Neuronal stem cell (in vitro differentiated cells): ENCODE data around the gene THY1.

ENCODE experiments used
- DNase-seq: peaks from one replicate; pipeline ENCODE4 v3.0.0-alpha.2; 2013; ENCODE audit warnings: low spot score
- H2AFZ ChIP-seq: one replicate; pipeline ENCODE4 v1.6.1; 2013; ENCODE audit warnings: mild to moderate bottlenecking, low read length, inconsistent platforms
- H2AK5ac ChIP-seq: 2 replicates; pipeline ENCODE4 v1.6.1; 2013; ENCODE audit warnings: low read depth, mild to moderate bottlenecking, inconsistent platforms, low read length, moderate library complexity, mixed read lengths
- H2BK120ac ChIP-seq: 2 replicates; pipeline ENCODE4 v1.6.1; 2013; ENCODE audit warnings: low read depth, mild to moderate bottlenecking, inconsistent platforms, low read length, moderate library complexity, mixed read lengths
- H2BK12ac ChIP-seq: one replicate; pipeline ENCODE4 v1.6.1; 2013; ENCODE audit warnings: low read length, inconsistent platforms
- H2BK15ac ChIP-seq: 2 replicates; pipeline ENCODE4 v1.6.1; 2013; ENCODE audit warnings: mild to moderate bottlenecking, low read length, inconsistent platforms, mixed read lengths
- H2BK5ac ChIP-seq: one replicate; pipeline ENCODE4 v1.6.1; 2013; ENCODE audit warnings: inconsistent platforms, mild to moderate bottlenecking, low read length, moderate library complexity
- H3K14ac ChIP-seq: one replicate; pipeline ENCODE4 v1.6.1; 2013; ENCODE audit warnings: low read length, inconsistent platforms
- H3K18ac ChIP-seq: 2 replicates; pipeline ENCODE4 v1.6.1; 2013; ENCODE audit warnings: low read length, inconsistent platforms
- H3K23ac ChIP-seq: 2 replicates; pipeline ENCODE4 v1.6.1; 2013; ENCODE audit warnings: low read depth, mild to moderate bottlenecking, mixed read lengths, low read length, inconsistent platforms; ENCODE audit not compliant: poor library complexity
- H3K27ac ChIP-seq: replicated peaks from 3 replicates; pipeline ENCODE4 v1.5.1; 2013; ENCODE audit warnings: low read length, inconsistent platforms
- H3K27me3 ChIP-seq, 3 experiments: 2 replicates each; pipeline ENCODE4 v1.6.1; 2013; ENCODE audit warnings: low read length in 3 of 3, mild to moderate bottlenecking in 2 of 3, inconsistent platforms in 1 of 3, low read depth in 1 of 3, mixed read lengths in 1 of 3, moderate library complexity in 1 of 3; ENCODE audit not compliant: control insufficient read depth in 3 of 3, insufficient read depth in 3 of 3
- H3K36me3 ChIP-seq, 2 donors: replicated peaks in 1 of 2; 2 replicates each; pipeline ENCODE4 v1.6.1; 2013; ENCODE audit warnings: low read length in 2 of 2; ENCODE audit not compliant: control insufficient read depth in 2 of 2, insufficient read depth in 2 of 2
- H3K4ac ChIP-seq: 2 replicates; pipeline ENCODE4 v1.6.1; 2013; ENCODE audit warnings: inconsistent platforms, mild to moderate bottlenecking, low read length, moderate library complexity
- H3K4me1 ChIP-seq, 2 donors: 1 replicate in 1 of 2; 2 replicates in 1 of 2; pipeline ENCODE4 v1.6.1; 2013; ENCODE audit warnings: low read length in 2 of 2, low read depth in 1 of 2; ENCODE audit not compliant: control insufficient read depth in 2 of 2, insufficient read depth in 1 of 2
- H3K4me2 ChIP-seq: one replicate; pipeline ENCODE4 v1.6.1; 2013; ENCODE audit warnings: mild to moderate bottlenecking, low read length, inconsistent platforms; ENCODE audit not compliant: insufficient read depth, poor library complexity, severe bottlenecking
- H3K4me3 ChIP-seq, 2 donors: 2 replicates each; pipeline ENCODE4 v1.5.1; 2013; ENCODE audit warnings: low read length in 2 of 2, mild to moderate bottlenecking in 2 of 2, inconsistent platforms in 1 of 2, moderate library complexity in 1 of 2
- H3K79me1 ChIP-seq: one replicate; pipeline ENCODE4 v1.6.1; 2013; ENCODE audit warnings: low read depth, mild to moderate bottlenecking, inconsistent platforms, low read length, moderate library complexity
- H3K9ac ChIP-seq: one replicate; pipeline ENCODE4 v1.6.1; 2013; ENCODE audit warnings: mild to moderate bottlenecking, low read depth, low read length, inconsistent platforms; ENCODE audit not compliant: poor library complexity
- H3K9me3 ChIP-seq, 2 donors: replicated peaks in 1 of 2; 2 replicates each; pipeline versions ENCODE3 to v1.6.1; 2013; ENCODE audit warnings: low read length in 2 of 2, mild to moderate bottlenecking in 2 of 2, inconsistent platforms in 1 of 2, low read depth in 1 of 2, mixed read lengths in 1 of 2, moderate library complexity in 1 of 2; ENCODE audit not compliant: control insufficient read depth in 2 of 2, insufficient read depth in 1 of 2
- H4K8ac ChIP-seq: one replicate; pipeline ENCODE4 v1.6.1; 2013; ENCODE audit warnings: low read depth, mild to moderate bottlenecking, inconsistent platforms, low read length, moderate library complexity
- H4K91ac ChIP-seq: one replicate; pipeline ENCODE4 v1.6.1; 2013; ENCODE audit warnings: low read length, low read depth, mild to moderate bottlenecking, inconsistent platforms; ENCODE audit not compliant: poor library complexity
- WGBS, 2 donors: extraction: QIAGEN DNeasy Blood & Tissue Kit; methylation state at CpG; one replicate each; pipeline ENCODE4 v1.1.7; 2013; ENCODE audit warnings: missing lambda C conversion rate in 2 of 2, mixed read lengths in 1 of 2; ENCODE audit not compliant: insufficient read length in 2 of 2, insufficient replicate concordance in 1 of 2; ENCODE audit errors: extremely low coverage in 2 of 2; 5-methylcytosine and 5-hydroxymethylcytosine counted together

Gene THY1

DNA sequence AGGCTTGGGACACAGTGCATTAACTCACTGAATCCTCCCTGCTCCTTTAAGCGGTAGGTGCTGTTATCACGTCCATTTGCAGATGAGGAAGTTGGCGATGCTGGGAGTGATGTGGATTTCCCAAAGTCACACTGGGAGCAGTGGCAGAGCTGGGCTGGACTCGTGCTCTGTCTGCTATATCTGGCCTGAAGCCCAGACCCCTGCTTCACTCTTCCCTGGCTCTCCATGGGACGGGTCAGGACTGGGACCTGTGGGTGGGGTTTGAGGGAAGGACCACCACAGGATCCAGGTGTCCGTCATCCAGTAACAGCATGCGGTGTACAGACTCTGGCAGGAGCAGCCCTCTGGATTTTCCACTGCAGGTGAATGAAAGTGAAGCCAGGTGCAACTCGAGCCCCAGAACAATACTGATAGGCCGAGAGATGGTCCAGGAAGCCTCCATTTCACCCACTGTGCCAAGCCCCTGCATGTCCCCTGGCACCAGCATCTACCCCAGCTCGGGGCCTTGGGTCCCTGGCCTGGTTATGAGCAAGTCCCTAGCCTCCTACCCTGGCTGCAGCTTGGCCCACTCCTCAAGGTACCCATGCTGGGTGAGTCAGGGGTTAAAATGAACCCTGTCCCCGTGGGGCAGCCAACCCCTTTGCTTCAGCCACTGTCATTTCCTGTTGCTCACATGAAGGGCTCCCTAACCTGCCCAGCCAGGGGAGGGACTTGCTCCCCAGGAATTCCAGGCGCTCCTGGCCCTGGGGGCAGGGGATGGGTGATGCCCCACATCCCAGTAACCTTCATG lies 45.7 kb downstream of the THY1 start:
- WGBS, 2 donors = no CpG with 5 or more reads among the region's 12 CpGs

GRCh38 chr11:119376197-119376847 lies 46.6 kb downstream of the THY1 start:
- Histone ChIP-seq H3K27ac (peak overlapping the region; percentile 18), H2BK120ac (no peak overlapping the region), H4K8ac (no peak overlapping the region), H2AK5ac (peak overlapping the region; percentile 57), H3K4me2 (no peak overlapping the region), H4K91ac (no peak overlapping the region), H3K9me3 (no peaks in the 10 kb centered on the region), H3K23ac (peak overlapping the region; percentile 8), H2BK5ac (no peak overlapping the region), H2AFZ (peak overlapping the region; percentile 55), H3K4me3 (no peak overlapping the region), H3K4ac (no peak overlapping the region), H3K4me1 (peaks cover 34 to 54% of the 10 kb centered on the region in 2 donors), H3K79me1 (no peaks in the 10 kb centered on the region), H3K9ac (no peak overlapping the region), H3K36me3 (no peaks in the 10 kb centered on the region), H2BK15ac (peak overlapping the region; percentile 75), H3K27me3 (peaks cover 0 to 48% (median 3%) of the 10 kb centered on the region in 3 experiments), H3K14ac (peak overlapping the region; percentile 60), H3K18ac (peak overlapping the region; percentile 55), H2BK12ac (peak overlapping the region; percentile 59)
- WGBS, 2 donors = no CpG with 5 or more reads among the region's 11 CpGs
- no peak for DNase-seq

More for the DNA sequence above, 45.7 kb downstream of the THY1 start:
- Histone ChIP-seq H2BK12ac (no peak overlapping the region), H2BK120ac (no peak overlapping the region), H3K27ac (no peak overlapping the region), H2AFZ (no peak overlapping the region), H3K23ac (no peak overlapping the region), H3K9ac (no peak overlapping the region), H4K91ac (no peak overlapping the region), H2BK15ac (peak overlapping the region; percentile 5), H3K4me3 (no peak overlapping the region), H3K4me1 (peaks cover 36 to 51% of the 10 kb centered on the region in 2 donors), H3K14ac (no peak overlapping the region), H3K79me1 (no peaks in the 10 kb centered on the region), H2BK5ac (no peak overlapping the region), H2AK5ac (peak overlapping the region; percentile 87), H3K18ac (peak overlapping the region; percentile 63), H3K4me2 (no peak overlapping the region), H3K27me3 (peaks cover 0 to 41% (median 3%) of the 10 kb centered on the region in 3 experiments), H4K8ac (no peak overlapping the region), H3K36me3 (no peaks in the 10 kb centered on the region), H3K9me3 (no peaks in the 10 kb centered on the region), H3K4ac (no peak overlapping the region)
- DNase-seq = no peak

- peak overlapping the region; percentile 88 for H2AK5ac ChIP-seq
- H4K91ac ChIP-seq = no peak overlapping the region
- H2BK15ac ChIP-seq = peak overlapping the region; percentile 75
- H3K4ac ChIP-seq = no peak overlapping the region
- peak overlapping the region; percentile 59 for H2BK12ac ChIP-seq
- H2BK120ac ChIP-seq = no peak overlapping the region
- no peak overlapping the region for H3K4me2 ChIP-seq
- no peak overlapping the region for H2BK5ac ChIP-seq
- WGBS, 2 donors = no CpG with 5 or more reads among the region's 14 CpGs
- peak overlapping the region; percentile 18 for H3K27ac ChIP-seq
- peak overlapping the region; percentile 60 for H3K14ac ChIP-seq
- H3K36me3 ChIP-seq = no peaks in the 10 kb centered on the region
- H3K9me3 ChIP-seq = no peaks in the 10 kb centered on the region
- no peak overlapping the region for H4K8ac ChIP-seq
- peak overlapping the region; percentile 50 for H3K18ac ChIP-seq
- H3K23ac ChIP-seq = no peak overlapping the region
- H3K27me3 ChIP-seq = peaks cover 0 to 47% (median under 1%) of the 10 kb centered on the region in 3 experiments
- no peak overlapping the region for H3K9ac ChIP-seq
- no peak overlapping the region for H3K4me3 ChIP-seq
- peaks cover 30 to 51% of the 10 kb centered on the region in 2 donors for H3K4me1 ChIP-seq
- peak overlapping the region; percentile 55 for H2AFZ ChIP-seq
- no peaks in the 10 kb centered on the region for H3K79me1 ChIP-seq
- DNase-seq = no peak
Observed at GRCh38 chr11:119375337-119376196, 47.4 kb downstream of the THY1 start.
